CD4-positive, alpha-beta T cell treated with Interleukin-2 at 100 ng/mL for 4 hours (primary cell): ENCODE measurements around the gene ST3GAL3.
"Not testable (repeated sequence)": the region's sequence is repeated elsewhere in the genome, so short reads cannot be mapped to it uniquely, and the experiment has no call there.

ENCODE experiments used
- DNase-seq: peaks from one replicate; pipeline ENCODE4 v3.0.0-alpha.2; 2020; ENCODE audit warnings: low spot score

Gene ST3GAL3

DNA sequence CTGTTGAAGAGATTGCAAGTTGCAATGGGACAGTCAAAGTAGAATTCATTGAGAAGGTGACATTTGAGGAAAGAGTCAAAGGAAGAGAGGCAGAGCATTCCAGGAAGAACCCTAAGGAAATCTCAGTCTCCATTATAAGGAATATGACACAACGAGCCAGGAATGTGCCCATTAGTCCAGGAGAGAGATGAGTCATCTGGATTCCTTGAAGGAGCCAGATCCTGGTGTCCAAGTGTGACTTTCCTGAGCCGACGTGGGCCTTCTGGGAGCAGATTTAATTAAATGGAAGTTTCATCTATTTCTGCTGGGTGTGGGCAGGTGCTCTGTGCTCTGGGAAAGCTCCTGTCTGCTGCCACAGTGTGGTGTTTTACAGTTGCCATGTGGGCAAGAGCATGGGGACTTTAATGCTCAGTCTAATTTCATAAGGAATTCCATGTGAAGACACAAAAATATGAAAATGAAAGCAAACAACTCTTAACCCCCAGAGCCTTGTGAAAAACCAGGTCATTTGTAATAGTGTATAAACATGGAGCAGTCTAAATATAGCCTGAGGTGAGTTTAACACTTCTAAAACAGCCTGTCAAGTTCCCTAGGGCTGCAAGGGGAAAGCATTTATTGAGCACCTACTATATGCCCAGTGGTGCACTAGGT is 114.8 kb downstream of the ST3GAL3 start:
- no peak for DNase-seq

DNA sequence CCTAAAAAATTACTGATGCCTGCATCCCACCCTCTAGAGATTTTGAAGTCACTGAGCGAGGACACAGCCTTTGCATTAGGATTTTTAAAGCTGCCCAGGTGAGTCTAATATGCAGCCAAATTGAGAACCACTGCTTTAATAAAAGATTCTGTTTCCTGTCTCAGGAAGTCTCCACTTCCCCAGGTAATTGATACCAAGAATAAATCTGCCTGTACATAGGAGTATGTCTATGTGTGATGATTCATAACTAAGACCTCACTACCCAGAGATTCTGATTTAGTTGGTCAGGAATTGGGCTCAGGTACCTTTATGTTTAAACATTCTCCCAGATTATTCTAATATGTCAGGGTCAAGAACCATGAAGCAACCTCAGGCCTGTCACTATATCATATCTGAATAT is 117.5 kb downstream of the ST3GAL3 start:
- no peak for DNase-seq

DNA sequence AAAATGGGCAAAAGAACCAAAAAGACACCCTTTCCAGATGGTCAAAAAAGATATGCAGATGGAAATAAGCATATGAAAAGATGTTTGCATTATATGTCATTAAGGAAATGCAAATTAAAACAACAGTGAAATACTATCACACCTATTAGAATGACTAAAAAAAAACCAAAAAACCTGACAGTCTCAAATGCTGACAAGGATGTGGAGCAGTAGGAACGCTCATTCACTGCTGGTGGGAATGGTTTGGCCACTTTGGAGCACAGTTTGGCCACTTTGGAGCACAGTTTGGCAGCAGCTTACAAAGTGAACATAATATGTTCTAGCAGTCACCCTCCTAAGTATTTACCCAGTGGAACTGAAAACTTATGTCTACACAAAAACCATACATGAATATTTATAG is 121.2 kb downstream of the ST3GAL3 start:
- no peak for DNase-seq

DNA sequence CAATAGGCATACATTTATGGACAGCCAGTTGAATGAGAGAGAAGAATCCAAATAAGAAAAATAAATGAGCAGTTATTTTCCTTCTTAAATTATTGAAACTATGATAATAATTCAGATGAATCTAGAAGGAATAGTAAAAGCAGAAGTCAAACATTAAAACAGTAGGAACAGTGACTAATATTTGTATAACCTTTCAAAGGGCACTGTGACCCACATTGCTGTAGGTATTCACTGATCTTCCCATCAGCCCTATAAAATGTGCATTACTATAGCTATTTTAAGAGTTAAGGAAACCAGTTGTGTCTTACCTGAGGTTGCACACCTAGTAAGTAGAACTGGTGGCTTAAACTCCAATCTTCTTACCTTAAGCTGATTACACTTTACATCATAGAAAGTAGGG is 123.5 kb downstream of the ST3GAL3 start:
- DNase-seq, result no peak

DNA sequence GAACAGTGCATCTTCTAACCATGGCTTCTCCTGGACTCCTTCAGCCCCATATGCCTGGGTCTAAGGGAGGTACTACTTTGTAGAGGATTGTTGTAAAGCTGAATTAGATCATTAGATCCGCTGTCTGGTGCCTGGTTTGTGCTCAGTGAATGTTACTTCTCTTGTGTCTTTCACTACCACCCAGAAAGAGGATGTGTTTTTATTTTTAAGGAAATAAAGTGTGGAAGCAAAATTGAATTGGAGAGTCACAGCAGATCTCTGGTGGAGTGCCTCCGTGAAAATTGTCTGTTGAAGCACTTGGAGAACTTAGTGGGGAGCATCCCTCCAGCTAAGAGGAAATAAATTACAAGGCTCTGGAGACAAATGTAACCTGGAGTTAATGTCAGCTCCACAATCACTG is 124.5 kb downstream of the ST3GAL3 start:
- DNase-seq, result no peak

DNA sequence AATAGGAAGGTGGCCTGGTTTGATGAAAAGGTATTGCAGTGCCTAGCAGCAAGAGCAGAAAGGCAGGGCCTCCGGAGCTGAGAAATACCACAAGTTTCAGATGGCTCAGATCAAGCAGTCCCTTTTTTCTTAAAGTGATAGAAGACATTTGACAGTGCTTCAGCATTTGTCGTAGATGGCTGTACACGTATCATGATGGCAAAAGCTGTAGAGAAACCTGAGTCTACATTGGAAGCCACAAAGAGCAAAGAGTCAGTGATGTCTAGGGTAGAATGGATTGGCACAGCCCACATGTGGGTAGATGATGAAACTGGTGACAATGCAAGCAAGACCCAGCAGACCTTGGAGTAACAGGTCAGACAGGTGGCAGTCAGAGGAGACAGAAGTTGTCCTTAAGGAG is 124.9 kb downstream of the ST3GAL3 start:
- DNase-seq, result no peak

DNA sequence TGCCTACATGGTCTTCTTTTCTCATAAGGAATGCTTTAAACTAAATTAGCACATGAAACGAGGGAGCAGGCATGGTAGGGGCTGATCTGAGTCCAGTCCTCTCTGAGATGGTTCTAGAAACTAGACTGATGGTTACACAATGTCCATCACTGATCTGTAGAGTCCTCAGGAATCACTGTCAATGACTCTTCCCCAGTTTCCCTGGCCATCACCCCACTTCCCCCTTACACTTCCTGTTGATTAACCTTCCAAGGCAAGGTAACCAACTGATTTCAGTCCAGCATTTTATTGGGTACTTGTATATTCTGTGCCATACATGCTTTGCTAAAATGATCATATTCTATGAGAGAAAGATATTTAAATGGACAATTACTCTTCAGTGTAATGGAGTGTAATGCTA is 125.7 kb downstream of the ST3GAL3 start:
- no peak for DNase-seq

DNA sequence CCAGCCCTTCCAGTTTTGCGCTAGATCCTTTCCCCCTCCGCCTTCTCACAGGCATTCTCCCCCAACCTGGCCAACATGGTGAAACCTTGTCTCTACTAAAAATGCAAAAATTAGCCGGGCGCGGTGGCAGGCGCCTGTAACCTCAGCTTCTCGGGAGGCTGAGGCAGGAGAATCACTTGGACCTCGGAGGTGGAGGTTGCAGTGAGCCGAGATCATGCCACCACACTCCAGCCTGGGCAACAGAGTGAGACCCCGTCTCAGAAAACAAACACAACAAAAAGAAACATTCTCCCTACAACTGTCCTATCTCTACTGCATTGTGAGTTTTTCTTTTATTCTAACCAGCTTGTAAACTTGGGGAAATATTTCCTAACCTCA is 126.6 kb downstream of the ST3GAL3 start:
- DNase-seq, result not testable (repeated sequence)

DNA sequence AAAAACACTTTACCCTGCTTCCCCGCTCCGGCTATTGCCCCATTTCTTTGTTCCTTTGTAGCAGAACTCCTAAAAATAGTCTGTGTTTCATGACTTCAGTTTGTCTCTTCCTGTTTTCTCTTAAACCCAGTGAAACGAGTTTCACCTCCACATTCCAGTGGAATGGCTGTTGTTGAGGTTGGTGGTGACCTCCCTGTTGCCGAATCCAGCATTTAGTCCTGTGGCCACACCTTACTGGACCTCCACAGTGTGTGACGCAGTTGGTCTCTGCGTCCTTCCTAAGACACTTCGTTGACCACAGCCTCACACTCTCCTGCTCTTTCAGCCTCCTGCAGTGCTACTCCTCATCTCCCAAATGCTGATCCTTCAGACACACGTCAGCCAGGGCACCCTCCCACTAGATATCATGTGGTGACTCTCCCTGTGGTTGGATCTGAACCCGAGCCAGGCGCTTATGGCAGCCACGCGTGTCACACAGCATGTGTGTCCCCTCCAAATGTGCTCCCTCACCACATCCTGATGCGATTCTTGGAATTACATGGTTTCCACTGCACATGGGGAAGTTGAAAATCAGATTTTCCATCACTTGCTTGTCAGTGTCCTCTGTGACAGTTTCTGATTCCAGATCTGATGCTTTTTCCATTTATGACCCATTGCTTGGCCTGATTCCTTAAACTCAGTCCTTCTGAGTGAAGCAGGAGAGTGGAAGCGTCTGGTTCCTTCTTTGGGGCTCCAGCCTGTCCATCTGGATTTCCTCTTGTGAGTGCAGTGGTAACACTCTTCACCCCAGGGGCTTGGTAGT is 127.1 kb downstream of the ST3GAL3 start:
- no peak for DNase-seq

DNA sequence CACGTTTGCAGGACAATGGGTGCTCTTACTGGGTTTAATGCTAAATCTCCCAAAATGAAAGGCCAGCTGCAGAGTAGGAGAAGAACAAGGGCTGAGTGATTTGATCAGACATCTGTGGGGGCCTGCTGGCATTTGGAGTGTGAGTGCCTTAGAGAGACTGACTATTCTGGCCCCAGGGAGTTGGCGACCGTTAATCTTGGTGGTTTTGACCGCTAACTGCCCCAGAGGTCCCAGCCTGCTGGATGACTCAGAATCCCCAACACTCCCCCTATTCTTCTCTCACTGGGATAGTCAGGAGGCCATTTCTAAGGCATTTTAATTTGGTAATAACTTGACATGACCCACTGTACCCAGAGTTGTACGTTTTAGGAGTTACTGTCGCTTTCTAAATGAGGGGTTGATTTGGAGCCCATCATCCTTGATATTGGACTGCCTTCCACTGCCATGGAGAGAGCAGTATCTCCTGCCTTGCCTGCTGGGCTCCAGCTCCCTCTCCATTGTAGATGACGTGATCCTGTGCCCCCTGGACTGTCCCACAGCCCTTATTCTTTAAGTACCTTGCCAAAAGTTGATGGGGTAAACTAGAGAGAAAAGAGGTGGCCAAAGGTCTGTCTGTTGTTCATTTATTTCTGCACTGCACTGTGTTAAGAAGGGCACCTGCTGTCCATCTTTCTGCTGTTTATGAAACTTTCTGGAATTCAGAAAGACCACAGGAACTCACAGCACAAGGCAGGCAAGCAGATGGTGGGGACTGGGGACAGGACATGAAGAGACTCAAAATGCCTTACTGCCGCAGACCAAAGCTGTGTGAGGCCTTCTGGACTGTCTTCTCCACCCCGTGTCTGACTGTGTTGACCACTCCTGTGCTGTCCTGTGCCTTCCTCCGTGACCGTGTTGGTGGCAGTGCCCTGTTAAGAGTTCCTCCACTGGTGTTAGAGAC is 128.0 kb downstream of the ST3GAL3 start:
- no peak for DNase-seq

DNA sequence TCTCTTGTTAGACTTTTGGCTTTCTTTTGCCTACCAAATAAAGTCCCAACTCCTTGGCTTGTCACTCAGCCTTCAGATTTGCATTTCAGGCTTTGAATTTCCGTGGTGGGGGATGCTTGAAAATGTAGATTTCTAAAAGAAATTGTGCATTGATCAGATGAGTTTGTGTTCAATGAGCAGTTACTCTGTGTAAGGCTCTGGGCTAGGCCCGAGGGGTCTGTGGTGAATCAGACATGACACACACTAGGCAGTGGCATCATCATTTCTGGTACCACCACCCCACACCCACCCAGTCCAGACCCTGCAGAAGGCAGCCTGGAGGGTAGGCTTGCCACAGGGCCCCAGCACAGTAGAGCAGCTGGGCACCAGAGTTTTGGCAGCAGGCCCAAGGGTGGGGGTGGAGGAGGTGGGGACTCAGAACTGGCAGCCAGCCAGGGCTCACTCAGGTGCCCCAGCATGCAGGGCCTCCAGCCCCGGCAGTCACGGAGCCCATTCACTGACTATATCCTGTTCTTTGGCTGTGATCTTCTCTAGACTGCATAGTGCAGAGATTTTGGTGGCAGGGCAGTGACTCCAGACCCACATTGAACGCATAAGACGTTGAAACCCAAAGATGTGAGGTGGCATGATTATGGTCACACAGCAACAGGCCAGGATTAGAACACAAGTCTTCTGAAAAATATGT is 129.1 kb downstream of the ST3GAL3 start:
- DNase-seq, result peak; percentile 46

DNA sequence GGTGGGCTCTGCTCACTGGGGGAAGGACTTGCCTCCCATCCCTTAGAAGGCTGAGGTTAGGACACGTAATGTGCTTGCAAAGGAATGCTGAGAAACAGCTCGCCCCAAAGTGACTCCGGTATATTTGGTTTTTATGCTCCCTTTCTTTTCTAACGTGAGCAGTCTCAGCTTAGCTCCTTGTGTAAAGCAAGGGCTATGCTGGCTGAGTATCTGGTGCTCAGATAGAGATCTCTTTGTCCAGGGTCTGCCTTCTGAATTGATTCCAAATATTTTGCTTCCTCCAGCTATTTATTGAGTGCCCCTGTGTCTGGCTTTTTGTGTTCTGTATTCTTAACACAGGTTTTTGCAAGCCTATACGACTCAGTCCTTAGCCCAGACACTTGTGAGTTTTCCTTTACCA is 131.7 kb downstream of the ST3GAL3 start:
- DNase-seq, result no peak

DNA sequence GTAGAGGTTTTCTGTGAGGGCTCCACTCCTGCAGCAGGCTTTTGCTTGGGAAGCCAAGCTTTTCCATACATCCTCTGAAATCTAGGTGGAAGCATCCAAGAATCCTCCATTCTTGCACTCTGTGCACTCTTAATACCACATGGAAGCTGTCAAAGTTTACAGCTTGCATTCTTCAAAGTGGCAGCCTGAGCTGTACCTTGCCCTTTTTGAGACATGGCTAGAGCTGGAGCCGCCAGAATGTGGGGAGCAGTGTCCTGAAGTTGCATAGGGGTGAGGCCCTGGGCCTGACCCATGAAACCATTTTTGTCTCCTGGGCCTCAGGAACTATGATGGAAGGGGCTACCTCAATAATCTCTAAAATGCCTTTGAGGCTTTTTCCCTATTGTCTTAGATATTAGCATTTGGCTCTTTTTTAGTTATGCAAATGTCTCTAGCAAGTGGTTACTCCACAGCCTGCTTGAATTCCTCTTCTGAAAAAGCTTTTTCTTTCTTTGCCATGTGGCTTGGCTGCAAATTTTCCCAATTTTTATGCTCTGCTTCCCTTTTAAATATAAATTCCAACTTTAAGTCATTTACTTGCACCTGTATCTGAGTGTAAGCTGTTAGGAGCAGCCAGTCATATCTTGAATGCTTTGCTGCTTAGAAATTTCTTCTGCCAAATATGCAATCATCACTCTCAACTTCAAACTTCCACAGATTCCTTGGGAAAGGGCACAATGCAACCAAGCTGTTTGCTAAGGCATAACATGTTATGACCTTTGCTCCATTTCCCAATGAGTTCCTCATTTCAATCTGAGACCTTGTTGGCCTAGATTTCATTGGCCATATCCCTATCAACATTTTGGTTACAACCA is 134.2 kb downstream of the ST3GAL3 start:
- DNase-seq, result no peak

DNA sequence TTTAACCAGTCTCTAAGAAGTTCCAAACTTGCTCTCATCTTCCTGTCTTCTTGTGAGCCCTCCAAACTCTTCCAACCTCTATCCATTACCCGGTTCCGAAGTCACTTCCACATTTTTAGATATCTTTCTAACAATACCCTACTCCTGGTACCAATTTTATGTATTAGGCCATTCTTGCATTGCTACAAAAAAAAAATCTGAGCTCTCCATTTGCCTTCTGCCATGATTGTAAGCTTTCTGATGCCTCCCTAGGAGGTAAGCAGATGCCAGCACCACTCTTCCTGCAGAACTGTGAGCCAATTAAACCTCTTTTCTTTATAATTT is 134.8 kb downstream of the ST3GAL3 start:
- no peak for DNase-seq

DNA sequence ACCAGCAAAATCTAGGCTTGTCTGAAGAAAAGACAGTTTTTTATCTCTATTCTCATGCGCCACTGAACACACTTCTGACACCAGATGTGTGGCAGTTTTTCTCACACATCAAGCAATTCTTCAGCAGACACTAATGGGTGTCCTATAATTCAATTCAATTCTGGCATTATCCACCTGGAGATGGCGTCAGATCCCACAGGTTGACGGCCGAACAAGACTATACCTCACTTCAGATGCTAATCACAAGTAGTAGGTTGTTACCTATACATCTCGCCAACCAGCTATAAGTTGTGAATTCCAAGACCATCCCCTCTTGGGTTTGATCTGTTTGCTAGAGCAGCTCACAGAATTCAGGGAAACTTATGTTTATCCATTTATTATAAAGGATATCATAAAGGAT is 136.3 kb downstream of the ST3GAL3 start:
- DNase-seq, result no peak

DNA sequence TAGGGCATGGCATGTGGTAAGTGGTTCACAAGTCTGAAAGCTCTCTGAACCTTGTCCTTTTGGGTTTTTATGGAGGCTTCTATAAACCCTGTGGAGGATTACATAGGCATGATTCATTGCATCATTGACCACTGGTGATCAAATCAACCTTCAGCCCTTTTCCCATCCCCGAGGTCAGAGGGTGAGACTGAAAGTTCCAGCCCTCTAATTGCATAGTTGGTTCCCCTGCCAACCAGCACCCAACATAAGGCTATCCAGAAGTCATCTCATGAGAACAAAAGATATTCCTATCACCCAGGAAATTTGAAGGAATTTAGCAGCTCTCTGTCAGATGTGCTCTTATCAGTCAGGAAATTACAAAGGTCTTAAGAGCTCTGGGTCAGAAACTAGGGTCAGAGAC is 136.8 kb downstream of the ST3GAL3 start:
- no peak for DNase-seq

DNA sequence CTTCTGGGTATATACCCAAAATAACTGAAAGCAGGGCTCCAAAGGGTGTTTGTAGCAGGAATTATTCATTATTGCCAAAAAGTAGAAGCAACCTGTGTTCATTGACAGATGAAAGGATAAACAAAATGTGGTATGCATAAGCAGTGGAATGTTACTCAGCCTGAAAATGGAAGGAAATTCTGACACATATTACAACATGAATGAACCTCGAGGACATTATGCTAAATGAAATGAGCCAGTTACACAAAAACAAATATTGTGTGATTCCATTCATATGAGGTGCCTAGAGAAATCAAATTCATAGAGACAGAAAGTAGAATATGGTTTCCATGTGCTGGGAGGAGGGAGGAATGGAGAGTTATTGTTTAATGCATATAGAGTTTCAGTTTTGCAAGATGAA is 140.0 kb downstream of the ST3GAL3 start:
- no peak for DNase-seq

DNA sequence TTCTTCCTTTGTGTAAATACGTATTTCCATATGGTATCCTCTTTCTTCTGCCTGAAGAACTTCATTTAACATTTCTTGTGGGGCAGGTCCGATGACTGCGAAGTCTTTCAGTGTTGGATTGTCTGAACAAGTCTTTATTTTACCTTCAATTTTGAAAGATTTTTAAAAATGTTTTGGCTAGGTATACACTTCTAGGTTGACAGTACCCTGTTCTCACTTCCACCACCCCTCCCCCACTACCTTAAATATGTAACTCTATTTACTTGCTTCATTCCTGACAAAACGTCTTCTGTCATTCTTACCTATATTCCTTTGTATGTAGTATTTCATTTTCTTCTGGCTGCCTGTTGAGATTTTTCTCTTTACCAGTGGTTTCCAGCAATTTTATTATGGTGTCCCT is 140.5 kb downstream of the ST3GAL3 start:
- DNase-seq, result no peak

DNA sequence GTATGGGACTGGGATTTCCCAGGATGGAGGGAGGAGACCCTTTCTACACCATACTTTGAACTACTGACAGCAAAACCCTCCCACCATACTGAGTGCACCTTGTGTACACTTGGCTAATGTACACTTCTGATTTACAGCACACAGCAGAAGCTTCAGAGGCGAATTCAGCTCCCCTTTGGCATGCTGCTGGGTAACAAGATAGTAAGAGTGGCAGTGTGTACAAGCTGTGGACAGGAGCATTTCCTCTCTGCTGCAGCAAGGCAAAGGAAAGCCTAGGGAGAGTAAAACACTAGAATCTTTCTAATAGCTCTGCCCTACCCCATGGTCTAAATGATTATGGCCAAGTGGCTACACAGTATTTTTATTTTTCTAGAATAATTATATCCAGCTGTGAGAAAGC is 142.3 kb downstream of the ST3GAL3 start:
- DNase-seq, result no peak

DNA sequence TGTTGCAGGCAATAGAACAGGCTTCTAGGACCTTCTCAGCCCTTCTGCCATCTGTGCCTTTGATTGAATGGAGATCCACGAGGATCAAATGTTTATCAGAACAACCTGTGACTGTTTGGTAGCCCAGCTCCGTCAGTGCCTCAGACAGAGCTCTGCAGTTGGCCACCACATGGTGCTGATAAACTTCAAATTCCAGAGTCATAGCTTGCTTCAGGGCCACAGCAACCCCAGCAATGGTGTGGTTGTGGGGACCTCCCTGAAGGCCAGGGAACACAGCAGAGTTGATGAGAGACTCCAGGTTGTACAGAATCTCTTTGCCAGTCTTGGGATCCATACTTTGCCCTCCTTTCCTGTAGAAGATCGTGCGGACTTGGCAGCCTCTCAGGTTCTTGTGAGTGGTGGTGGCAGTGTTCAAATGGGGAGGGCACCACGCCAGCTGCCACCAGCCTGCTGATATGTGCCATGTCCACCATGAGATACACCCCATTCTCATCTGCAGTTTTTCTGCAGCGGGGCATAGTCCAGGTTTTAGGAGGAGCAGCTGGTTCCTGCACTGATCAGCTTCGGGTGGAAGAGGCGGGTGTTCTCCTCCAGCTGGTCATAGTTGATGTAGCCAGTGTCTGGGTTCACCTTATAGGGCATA is 143.4 kb downstream of the ST3GAL3 start:
- no peak for DNase-seq
